ENCODE data around the gene WDR53.

DNA sequence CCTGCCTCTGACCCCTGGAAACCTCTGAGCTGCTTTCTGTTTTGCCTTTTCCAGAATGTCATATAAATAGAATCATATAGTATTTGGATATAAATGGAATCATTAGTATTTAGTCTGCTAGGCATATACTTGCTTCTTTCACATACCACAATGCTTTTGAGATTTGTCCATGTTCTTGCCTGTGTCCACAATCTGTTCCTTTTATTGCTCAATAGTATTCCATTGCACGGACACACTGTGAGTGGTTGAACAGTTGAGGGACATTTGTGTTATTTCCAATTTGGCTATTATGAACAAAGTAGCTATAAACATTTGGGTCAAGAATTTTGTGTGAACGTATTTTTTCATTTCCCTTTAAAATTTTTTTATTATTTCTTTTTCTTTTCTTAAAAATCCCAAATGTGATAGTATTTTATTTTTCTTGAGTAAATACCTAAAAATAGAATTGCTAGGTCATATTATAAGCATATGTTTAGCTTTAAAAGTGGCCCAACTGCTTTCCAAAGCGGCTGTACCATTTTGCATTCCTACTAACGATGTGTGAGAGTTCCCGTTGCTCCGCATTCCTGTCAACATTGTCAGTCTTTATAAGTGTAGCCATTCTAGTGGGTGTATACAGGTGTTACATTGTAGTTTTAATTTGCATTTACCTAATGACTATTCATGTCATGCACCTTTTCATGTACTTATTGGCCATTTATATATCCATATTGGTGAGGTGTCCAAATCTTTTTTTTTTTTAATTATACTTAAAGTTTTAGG, 26.5 kb downstream of the WDR53 start:
- TF ChIP-seq, protein P1, sequence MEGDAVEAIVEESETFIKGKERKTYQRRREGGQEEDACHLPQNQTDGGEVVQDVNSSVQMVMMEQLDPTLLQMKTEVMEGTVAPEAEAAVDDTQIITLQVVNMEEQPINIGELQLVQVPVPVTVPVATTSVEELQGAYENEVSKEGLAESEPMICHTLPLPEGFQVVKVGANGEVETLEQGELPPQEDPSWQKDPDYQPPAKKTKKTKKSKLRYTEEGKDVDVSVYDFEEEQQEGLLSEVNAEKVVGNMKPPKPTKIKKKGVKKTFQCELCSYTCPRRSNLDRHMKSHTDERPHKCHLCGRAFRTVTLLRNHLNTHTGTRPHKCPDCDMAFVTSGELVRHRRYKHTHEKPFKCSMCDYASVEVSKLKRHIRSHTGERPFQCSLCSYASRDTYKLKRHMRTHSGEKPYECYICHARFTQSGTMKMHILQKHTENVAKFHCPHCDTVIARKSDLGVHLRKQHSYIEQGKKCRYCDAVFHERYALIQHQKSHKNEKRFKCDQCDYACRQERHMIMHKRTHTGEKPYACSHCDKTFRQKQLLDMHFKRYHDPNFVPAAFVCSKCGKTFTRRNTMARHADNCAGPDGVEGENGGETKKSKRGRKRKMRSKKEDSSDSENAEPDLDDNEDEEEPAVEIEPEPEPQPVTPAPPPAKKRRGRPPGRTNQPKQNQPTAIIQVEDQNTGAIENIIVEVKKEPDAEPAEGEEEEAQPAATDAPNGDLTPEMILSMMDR (IDR thresholded peaks at IDR 0.05; ENCODE audit: low read depth, low read length, poor library complexity, severe bottlenecking) = no peak
- TF ChIP-seq EZH2phosphoT487 (IDR thresholded peaks at IDR 0.05; ENCODE audit: borderline replicate concordance, low read length) = no peak
